ENCODE results near the gene MSTN.

The MSTN gene

DNA sequence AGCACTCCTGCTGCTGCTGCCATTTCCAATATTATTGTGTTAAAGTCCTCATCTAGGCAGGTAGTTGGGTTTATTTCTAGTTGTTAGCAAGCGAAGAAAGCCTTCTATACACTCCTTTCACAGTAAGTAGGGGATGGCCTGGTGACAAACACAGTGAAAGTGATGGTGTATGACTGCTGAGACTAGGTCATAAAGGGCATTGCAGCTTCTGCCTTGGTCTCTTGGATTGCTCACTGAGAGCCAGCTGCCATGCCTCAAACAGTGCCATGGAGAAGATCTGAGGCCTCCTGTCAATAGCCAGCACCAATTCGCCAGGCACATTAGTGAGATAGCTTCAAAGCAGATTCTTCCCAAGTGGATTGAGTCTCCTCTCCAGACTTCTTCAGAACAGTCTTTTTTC is 27.6 kb upstream of the MSTN start:
- no peak overlapping the region for H3K4me3 ChIP-seq (ENCODE audit: low read depth, low read length)
- in situ Hi-C loops (cut with HindIII; ENCODE audit: low sequenced_read_pairs): no loop called here
- TF ChIP-seq, protein P1, sequence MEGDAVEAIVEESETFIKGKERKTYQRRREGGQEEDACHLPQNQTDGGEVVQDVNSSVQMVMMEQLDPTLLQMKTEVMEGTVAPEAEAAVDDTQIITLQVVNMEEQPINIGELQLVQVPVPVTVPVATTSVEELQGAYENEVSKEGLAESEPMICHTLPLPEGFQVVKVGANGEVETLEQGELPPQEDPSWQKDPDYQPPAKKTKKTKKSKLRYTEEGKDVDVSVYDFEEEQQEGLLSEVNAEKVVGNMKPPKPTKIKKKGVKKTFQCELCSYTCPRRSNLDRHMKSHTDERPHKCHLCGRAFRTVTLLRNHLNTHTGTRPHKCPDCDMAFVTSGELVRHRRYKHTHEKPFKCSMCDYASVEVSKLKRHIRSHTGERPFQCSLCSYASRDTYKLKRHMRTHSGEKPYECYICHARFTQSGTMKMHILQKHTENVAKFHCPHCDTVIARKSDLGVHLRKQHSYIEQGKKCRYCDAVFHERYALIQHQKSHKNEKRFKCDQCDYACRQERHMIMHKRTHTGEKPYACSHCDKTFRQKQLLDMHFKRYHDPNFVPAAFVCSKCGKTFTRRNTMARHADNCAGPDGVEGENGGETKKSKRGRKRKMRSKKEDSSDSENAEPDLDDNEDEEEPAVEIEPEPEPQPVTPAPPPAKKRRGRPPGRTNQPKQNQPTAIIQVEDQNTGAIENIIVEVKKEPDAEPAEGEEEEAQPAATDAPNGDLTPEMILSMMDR (IDR thresholded peaks at IDR 0.05; ENCODE audit: low read depth, low read length): no peak
- DNase-seq (ENCODE audit: low read depth, low spot score): no peak

DNA sequence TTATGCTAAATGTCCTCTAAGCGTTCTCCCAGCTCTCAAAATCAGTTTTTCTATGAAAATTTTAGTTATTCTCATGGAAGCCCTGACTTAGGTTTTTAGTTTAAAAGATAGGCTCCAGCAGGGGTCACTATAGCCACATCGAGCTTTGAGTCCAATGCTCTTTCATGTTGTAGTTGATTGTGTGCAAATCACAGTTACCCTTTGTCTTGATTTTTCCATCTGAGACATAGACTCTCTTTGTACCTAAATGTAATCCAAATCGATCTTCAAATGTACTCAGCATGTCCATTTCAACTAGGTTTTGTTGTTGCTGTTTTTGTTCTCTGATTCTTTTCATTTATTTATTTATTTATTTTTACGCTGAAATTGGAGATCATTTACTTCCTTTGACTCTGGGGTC is 26.4 kb upstream of the MSTN start:
- TF ChIP-seq, protein P1 (IDR thresholded peaks at IDR 0.05; ENCODE audit: low read depth, low read length): peak; percentile 64
- in situ Hi-C loops (cut with HindIII; ENCODE audit: low sequenced_read_pairs): no loop called here
- H3K4me3 ChIP-seq (ENCODE audit: low read depth, low read length): no peak overlapping the region
- peak; percentile 81 for DNase-seq (ENCODE audit: low read depth, low spot score)

DNA sequence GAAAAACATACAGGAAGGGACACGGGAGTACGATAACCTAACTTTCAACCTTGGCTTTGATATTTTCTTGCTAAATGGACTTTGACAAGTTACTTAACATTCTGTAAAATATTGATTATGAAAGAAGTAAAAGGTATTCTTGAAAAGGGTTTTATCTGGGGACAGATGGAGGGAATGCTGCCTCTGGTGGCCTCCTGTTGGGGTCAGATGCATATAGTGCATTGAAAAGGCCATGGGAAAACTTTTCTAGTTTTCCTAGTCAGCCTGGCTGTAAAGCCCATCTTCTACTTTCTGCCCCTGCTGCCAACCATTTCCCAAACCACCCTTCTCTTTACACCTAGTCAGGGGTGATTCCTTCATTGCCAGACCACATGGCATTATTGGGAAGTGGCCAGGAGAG is 22.2 kb upstream of the MSTN start:
- H3K4me3 ChIP-seq (ENCODE audit: low read depth, low read length): no peak overlapping the region
- no peak for DNase-seq (ENCODE audit: low read depth, low spot score)
- in situ Hi-C loops (cut with HindIII; ENCODE audit: low sequenced_read_pairs): no loop called here
- TF ChIP-seq, protein P1 (IDR thresholded peaks at IDR 0.05; ENCODE audit: low read depth, low read length): peak; percentile 10

DNA sequence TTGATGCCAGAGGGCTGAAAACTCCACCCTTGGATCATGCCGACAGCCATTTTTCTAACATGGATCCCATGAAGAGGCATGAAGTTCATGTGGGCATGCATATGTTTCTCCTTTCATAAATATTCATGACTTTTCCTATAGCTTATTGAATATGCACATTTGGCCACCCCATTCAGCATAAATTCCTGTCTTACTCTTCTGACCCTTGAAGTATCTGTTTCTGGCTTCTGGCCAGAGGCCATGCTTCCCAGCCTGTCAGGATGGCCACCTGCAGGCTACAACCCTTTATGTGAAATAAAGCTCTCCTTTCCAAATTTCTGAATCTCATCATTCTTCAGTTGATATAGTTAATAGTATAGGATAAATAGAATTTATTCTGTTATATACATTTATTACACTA is 19.6 kb upstream of the MSTN start:
- DNase-seq (ENCODE audit: low read depth, low spot score): no peak
- H3K4me3 ChIP-seq (ENCODE audit: low read depth, low read length): no peak overlapping the region
- in situ Hi-C loops (cut with HindIII; ENCODE audit: low sequenced_read_pairs): no loop called here
- TF ChIP-seq, protein P1 (IDR thresholded peaks at IDR 0.05; ENCODE audit: low read depth, low read length): no peak

DNA sequence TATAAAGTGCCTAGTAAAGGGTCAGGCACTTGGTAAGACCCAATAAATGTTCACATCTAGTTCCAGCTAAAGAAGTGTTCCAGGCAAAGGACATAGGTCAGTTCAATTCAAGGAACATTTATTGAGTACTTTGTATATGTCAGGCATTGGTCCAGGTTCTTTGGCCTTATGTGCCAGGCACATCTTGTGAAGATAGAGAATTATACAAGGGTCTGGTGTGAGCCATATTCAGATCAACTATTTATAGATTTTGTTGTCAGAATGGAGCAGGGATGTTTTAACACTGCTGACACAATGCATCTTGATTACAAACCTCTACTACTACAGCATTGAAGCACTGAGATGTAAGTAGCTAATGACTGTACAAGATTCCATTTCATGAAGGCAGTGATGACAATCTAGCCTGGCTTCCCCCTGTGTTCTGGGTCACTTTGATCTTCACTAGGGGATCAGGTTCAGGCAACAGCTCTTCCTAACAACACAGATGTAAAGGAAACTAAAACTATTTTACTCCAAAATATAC is 18.1 kb upstream of the MSTN start:
- in situ Hi-C loops (cut with HindIII; ENCODE audit: low sequenced_read_pairs): no loop called here
- DNase-seq (ENCODE audit: low read depth, low spot score): no peak
- TF ChIP-seq, protein P1 (IDR thresholded peaks at IDR 0.05; ENCODE audit: low read depth, low read length): no peak
- no peak overlapping the region for H3K4me3 ChIP-seq (ENCODE audit: low read depth, low read length)

DNA sequence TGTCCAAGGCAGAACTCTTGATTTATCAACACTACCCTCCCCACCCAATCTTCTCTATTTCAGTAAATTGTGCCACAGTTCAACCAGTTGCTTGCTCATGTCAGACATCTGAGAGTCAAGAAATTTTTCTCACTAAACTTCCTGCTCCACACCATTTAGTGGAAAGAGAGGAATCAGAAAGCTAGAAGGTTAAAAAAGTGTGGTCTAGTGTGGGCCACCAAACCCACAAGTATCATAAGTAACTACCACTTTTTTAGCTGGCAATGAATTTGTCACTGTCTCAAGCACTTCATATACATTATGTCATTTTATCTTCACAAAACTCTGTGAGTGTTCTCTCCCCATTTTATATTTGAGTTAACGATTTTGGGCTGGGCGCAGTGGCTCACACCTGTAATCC is 16.6 kb upstream of the MSTN start:
- H3K4me3 ChIP-seq (ENCODE audit: low read depth, low read length): no peak overlapping the region
- TF ChIP-seq, protein P1 (IDR thresholded peaks at IDR 0.05; ENCODE audit: low read depth, low read length): no peak
- DNase-seq (ENCODE audit: low read depth, low spot score): no peak
- in situ Hi-C loops (cut with HindIII; ENCODE audit: low sequenced_read_pairs): no loop called here

DNA sequence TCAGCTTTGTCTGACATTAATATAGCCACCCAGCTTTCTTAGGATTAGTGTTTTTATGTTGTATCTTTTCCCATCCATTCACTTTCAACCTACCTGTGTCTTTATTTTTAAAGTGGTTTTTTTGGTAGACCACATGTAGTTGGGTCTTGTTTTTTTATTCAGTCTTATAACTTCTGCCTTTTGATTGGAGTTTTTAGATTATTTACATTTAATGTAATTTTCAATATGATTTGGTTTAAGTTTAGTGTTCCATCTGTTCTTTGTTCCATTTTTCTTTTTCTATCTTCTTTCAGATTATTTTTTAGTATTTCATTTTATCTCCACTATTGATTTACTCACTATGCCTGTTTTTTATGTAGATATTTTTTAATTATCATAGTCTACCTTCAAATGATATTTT is 13.1 kb upstream of the MSTN start:
- no peak for DNase-seq (ENCODE audit: low read depth, low spot score)
- in situ Hi-C loops (cut with HindIII; ENCODE audit: low sequenced_read_pairs): no loop called here
- TF ChIP-seq, protein P1 (IDR thresholded peaks at IDR 0.05; ENCODE audit: low read depth, low read length): no peak
- H3K4me3 ChIP-seq (ENCODE audit: low read depth, low read length): no peak overlapping the region
